Measurements from ENCODE around the gene TPRA1.

TPRA1 gene

GRCh38 chr3:127550468-127551157 lies 39.9 kb downstream of the TPRA1 start:
- TF ChIP-seq TAF1 (IDR thresholded peaks at IDR 0.05; ENCODE audit: borderline replicate concordance, low read depth, low read length), result no peak
- TF ChIP-seq POLR2A (IDR thresholded peaks at IDR 0.05; ENCODE audit: low read depth, low read length), result no peak
- no peak for TF ChIP-seq POLR2AphosphoS5 (IDR thresholded peaks at IDR 0.05; ENCODE audit: low read depth, low read length)
- no peak for FAIRE-seq
- no peak for DNase-seq (ENCODE audit: insufficient read length)

- DNase-seq (ENCODE audit: insufficient read length) (no peak), FAIRE-seq (no peak)
- TF ChIP-seq POLR2AphosphoS5 (IDR thresholded peaks at IDR 0.05; ENCODE audit: low read depth, low read length) (no peak), TAF1 (IDR thresholded peaks at IDR 0.05; ENCODE audit: borderline replicate concordance, low read depth, low read length) (no peak), POLR2A (IDR thresholded peaks at IDR 0.05; ENCODE audit: low read depth, low read length) (no peak)
Measured at GRCh38 chr3:127549826-127550467, 40.6 kb downstream of the TPRA1 start.

- TF ChIP-seq TAF1 (IDR thresholded peaks at IDR 0.05; ENCODE audit: borderline replicate concordance, low read depth, low read length), result no peak
- TF ChIP-seq POLR2AphosphoS5 (IDR thresholded peaks at IDR 0.05; ENCODE audit: low read depth, low read length), result no peak
- TF ChIP-seq POLR2A (IDR thresholded peaks at IDR 0.05; ENCODE audit: low read depth, low read length), result no peak
- no peak for FAIRE-seq
- peak; percentile 78 for DNase-seq (ENCODE audit: insufficient read length)
Measured at GRCh38 chr3:127547761-127548605, 42.5 kb downstream of the TPRA1 start.

- TF ChIP-seq POLR2A (IDR thresholded peaks at IDR 0.05; ENCODE audit: low read depth, low read length) (no peak), POLR2AphosphoS5 (IDR thresholded peaks at IDR 0.05; ENCODE audit: low read depth, low read length) (no peak), TAF1 (IDR thresholded peaks at IDR 0.05; ENCODE audit: borderline replicate concordance, low read depth, low read length) (no peak)
- no peak for FAIRE-seq
- no peak for DNase-seq (ENCODE audit: insufficient read length)
Measured at GRCh38 chr3:127546970-127547733, 43.4 kb downstream of the TPRA1 start.

GRCh38 chr3:127546554-127546953 lies 44.0 kb downstream of the TPRA1 start:
- no peak for FAIRE-seq
- TF ChIP-seq POLR2AphosphoS5 (IDR thresholded peaks at IDR 0.05; ENCODE audit: low read depth, low read length), result no peak
- TF ChIP-seq TAF1 (IDR thresholded peaks at IDR 0.05; ENCODE audit: borderline replicate concordance, low read depth, low read length), result no peak
- TF ChIP-seq POLR2A (IDR thresholded peaks at IDR 0.05; ENCODE audit: low read depth, low read length), result no peak
- DNase-seq (ENCODE audit: insufficient read length), result no peak

- no peak for FAIRE-seq
- TF ChIP-seq TAF1 (IDR thresholded peaks at IDR 0.05; ENCODE audit: borderline replicate concordance, low read depth, low read length) (no peak), POLR2AphosphoS5 (IDR thresholded peaks at IDR 0.05; ENCODE audit: low read depth, low read length) (no peak), POLR2A (IDR thresholded peaks at IDR 0.05; ENCODE audit: low read depth, low read length) (no peak)
- no peak for DNase-seq (ENCODE audit: insufficient read length)
Measured at GRCh38 chr3:127545711-127546457, 44.6 kb downstream of the TPRA1 start.

- DNase-seq (ENCODE audit: insufficient read length) (no peak), FAIRE-seq (no peak)
- TF ChIP-seq TAF1 (IDR thresholded peaks at IDR 0.05; ENCODE audit: borderline replicate concordance, low read depth, low read length), result no peak
- TF ChIP-seq POLR2AphosphoS5 (IDR thresholded peaks at IDR 0.05; ENCODE audit: low read depth, low read length), result no peak
- no peak for TF ChIP-seq POLR2A (IDR thresholded peaks at IDR 0.05; ENCODE audit: low read depth, low read length)
Measured at GRCh38 chr3:127545216-127545615, 45.3 kb downstream of the TPRA1 start.

GRCh38 chr3:127544803-127545201 lies 45.7 kb downstream of the TPRA1 start:
- FAIRE-seq (no peak), DNase-seq (ENCODE audit: insufficient read length) (no peak)
- TF ChIP-seq POLR2A (IDR thresholded peaks at IDR 0.05; ENCODE audit: low read depth, low read length) (no peak), POLR2AphosphoS5 (IDR thresholded peaks at IDR 0.05; ENCODE audit: low read depth, low read length) (no peak), TAF1 (IDR thresholded peaks at IDR 0.05; ENCODE audit: borderline replicate concordance, low read depth, low read length) (no peak)

- FAIRE-seq (peak; percentile 93), DNase-seq (ENCODE audit: insufficient read length) (peak; percentile 93)
- no peak for TF ChIP-seq POLR2AphosphoS5 (IDR thresholded peaks at IDR 0.05; ENCODE audit: low read depth, low read length)
- no peak for TF ChIP-seq POLR2A (IDR thresholded peaks at IDR 0.05; ENCODE audit: low read depth, low read length)
- no peak for TF ChIP-seq TAF1 (IDR thresholded peaks at IDR 0.05; ENCODE audit: borderline replicate concordance, low read depth, low read length)
Measured at GRCh38 chr3:127544192-127544802, 46.2 kb downstream of the TPRA1 start.

GRCh38 chr3:127543441-127543840 lies 47.1 kb downstream of the TPRA1 start:
- FAIRE-seq, result no peak
- TF ChIP-seq POLR2AphosphoS5 (IDR thresholded peaks at IDR 0.05; ENCODE audit: low read depth, low read length), result no peak
- TF ChIP-seq POLR2A (IDR thresholded peaks at IDR 0.05; ENCODE audit: low read depth, low read length), result no peak
- no peak for TF ChIP-seq TAF1 (IDR thresholded peaks at IDR 0.05; ENCODE audit: borderline replicate concordance, low read depth, low read length)
- no peak for DNase-seq (ENCODE audit: insufficient read length)

Measured in GM12892 (cell line).